Suprapubic skin (tissue), 4 donors: Measurements from ENCODE around the gene ZNF778. TPM values are rescaled to one million over a fixed set of nuclear protein-coding genes. Genes with fewer than 3 reads are reported as not detected.

Source experiments
- DNase-seq, 2 donors: peaks; one replicate each; pipeline ENCODE4 v3.0.0-alpha.2; 2019; ENCODE audit warnings: low spot score in 2 of 2
- H3K27ac ChIP-seq: fragments of 200-600 bp; sonication (generic); one replicate; pipeline ENCODE4 v1.5.1; 2019
- H3K27me3 ChIP-seq: fragments of 200-600 bp; sonication (generic); one replicate; pipeline ENCODE4 v1.5.1; 2019
- H3K36me3 ChIP-seq: fragments of 200-600 bp; sonication (generic); one replicate; pipeline ENCODE4 v1.5.1; 2019
- H3K4me1 ChIP-seq: fragments of 200-600 bp; sonication (generic); one replicate; pipeline ENCODE4 v1.5.1; 2019
- H3K4me3 ChIP-seq: fragments of 200-600 bp; sonication (generic); one replicate; pipeline ENCODE4 v1.5.1; 2019; ENCODE audit warnings: mild to moderate bottlenecking
- H3K9me3 ChIP-seq: fragments of 200-600 bp; sonication (generic); one replicate; pipeline ENCODE4 v1.5.1; 2019
- CTCF ChIP-seq, 2 donors: fragments of 200-600 bp in 1 of 2; fragments of 450-650 bp in 1 of 2; sonication (generic) in 1 of 2; IDR thresholded peaks; one replicate each; pipeline ENCODE4 v1.5.1; 2016 to 2019; ENCODE audit warnings: antibody characterized with exemption in 2 of 2, mild to moderate bottlenecking in 1 of 2, moderate library complexity in 1 of 2
- EP300 ChIP-seq: sonication (generic); formaldehyde crosslinking; IDR thresholded peaks from one replicate; pipeline ENCODE4 v1.6.1; 2017; ENCODE audit warnings: antibody characterized with exemption
- POLR2A ChIP-seq, 2 donors: fragments of 450-650 bp; IDR thresholded peaks; one replicate each; pipeline ENCODE4 v1.6.1; 2017; ENCODE audit warnings: antibody characterized with exemption in 2 of 2, mild to moderate bottlenecking in 2 of 2, moderate library complexity in 2 of 2
- POLR2AphosphoS5 ChIP-seq, 3 donors: sonication (generic); formaldehyde crosslinking; IDR thresholded peaks; one replicate each; pipeline ENCODE4 v1.6.1; 2017; ENCODE audit warnings: antibody characterized with exemption in 3 of 3
- WGBS: methylation state at CpG from one replicate; pipeline ENCODE4 v1.1.5; 2018; 5-methylcytosine and 5-hydroxymethylcytosine counted together
- total RNA-seq, 4 donors: library from RNA; depleted of rRNA; stranded (reverse); fragments of >200 nt; gene quantifications; one replicate each; pipeline ENCODE4 v1.1.0, GENCODE V29; 2016

Gene ZNF778
- total RNA-seq, result 10 to 100 TPM; 22.0 to 69.6 (median 26.0) TPM

DNA sequence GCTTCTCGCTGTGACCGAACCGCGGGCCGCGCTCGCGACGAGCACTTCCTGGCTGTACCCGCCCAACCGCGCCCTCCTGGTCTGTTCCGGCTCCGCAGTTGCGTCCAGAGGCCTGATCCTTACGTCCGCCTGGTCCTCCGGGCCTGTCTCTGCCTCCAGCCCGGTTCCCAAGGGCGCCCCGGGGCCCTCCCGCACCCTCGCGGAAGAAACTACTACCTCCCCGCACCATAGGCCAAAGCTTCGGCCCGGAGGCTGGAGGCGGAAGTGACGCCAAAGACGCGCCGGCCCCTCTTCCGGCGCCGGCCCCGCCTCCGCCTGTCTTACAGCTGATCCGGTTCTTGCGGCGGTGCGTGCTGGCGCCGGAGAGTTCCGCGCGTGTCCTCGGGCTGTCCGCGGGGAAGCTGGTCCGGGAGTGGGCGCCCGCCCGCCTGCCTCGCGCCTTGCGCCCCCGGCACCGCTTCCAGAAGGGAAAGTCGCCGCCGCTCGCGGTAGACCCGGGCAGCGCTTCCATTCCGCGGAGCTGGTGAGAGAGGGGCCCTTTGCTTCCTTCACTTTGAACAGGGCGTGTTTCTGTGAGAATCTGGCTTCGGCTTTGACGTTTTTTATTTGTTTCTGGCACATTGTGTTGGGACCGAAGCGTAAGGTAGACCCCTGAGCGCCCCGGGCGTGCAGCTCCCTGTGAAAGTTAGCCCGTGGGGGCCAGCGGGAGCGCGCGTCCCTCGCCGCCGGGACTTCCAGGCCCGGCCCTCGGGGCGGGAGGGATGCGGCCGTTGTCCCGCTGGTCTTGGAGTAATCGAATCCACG lies at the start of gene ZNF778:
TSS of gene ZNF778 (plus strand) at position 316 of the 804 bp plus-strand sequence. CDS start 3,425 bp downstream, outside the sequence.
- Histone ChIP-seq H3K4me3 (peak within 1 kb of the TSS; percentile 93), H3K4me1 (peaks cover 31% of the 10 kb centered on the region), H3K27me3 (no peaks in the 10 kb centered on the region), H3K27ac (peak within 1 kb of the TSS; percentile 95), H3K9me3 (no peaks in the 10 kb centered on the region), H3K36me3 (peaks cover 21% of the 10 kb centered on the region)
- TF ChIP-seq POLR2AphosphoS5 (IDR thresholded peaks at IDR 0.05) (peak in 2 of 3 donors; percentile 42 to 77), CTCF (IDR thresholded peaks at IDR 0.05) (no peak), POLR2A (IDR thresholded peaks at IDR 0.05) (peak in 1 of 2 donors; percentile 81)
- peak; percentile 89 to 91 for DNase-seq
- WGBS, result 1% methylated on average over 89 of the region's 91 CpGs

DNA sequence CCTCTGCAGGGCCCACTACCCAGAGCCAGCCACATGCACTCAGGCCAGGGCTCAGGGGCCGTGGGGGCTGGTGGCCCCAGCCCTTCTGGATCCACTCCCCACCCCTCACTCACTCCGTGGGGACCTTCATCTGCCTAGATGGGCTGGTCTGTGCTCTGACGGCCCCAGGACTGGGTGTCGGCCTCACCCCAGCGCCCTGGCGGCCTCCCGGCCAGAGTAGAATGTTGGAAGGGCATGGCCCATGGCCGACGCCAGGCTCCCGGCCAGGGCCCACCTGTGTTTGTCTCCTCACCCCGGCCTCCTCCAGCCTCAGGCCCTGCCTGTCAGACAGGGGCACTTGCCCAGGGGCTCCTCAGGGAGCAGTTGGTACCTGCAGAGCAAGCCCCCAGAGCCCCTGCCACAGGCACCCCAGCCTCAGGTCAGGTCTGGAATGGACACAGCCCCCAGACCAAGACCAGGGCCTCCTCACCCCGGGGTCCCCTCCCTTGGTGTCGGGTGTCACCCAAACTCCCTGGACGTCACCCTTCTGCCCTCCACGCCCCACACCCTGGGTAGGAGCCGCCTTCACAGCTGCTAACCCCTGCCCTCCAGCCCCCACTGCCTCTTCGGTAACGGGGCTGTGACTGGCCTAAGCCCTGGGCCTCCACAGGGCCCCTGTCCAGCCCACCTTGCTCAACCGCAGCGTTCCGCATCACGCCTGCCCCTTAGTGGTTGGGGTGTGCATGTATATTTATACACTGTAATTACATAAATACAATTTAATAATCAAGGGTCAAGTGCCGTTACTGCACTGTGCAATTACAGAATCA lies 48.9 kb upstream of the ZNF778 start:
- Histone ChIP-seq H3K4me3 (no peak overlapping the region), H3K9me3 (no peaks in the 10 kb centered on the region), H3K27me3 (peaks cover 60% of the 10 kb centered on the region), H3K27ac (no peak overlapping the region), H3K4me1 (peaks cover 27% of the 10 kb centered on the region), H3K36me3 (no peaks in the 10 kb centered on the region)
- TF ChIP-seq POLR2A (IDR thresholded peaks at IDR 0.05) (no peak), POLR2AphosphoS5 (IDR thresholded peaks at IDR 0.05) (no peak), CTCF (IDR thresholded peaks at IDR 0.05) (no peak), EP300 (no peak)
- 44% methylated on average over 8 of the region's 23 CpGs for WGBS
- DNase-seq, result no peak

GRCh38 chr16:89169778-89170177 lies 47.7 kb upstream of the ZNF778 start:
- 79% methylated on average over 5 of the region's 14 CpGs for WGBS
- Histone ChIP-seq H3K27me3 (peaks cover 60% of the 10 kb centered on the region), H3K36me3 (no peaks in the 10 kb centered on the region), H3K27ac (no peak overlapping the region), H3K9me3 (no peaks in the 10 kb centered on the region), H3K4me3 (no peak overlapping the region), H3K4me1 (peaks cover 27% of the 10 kb centered on the region)
- DNase-seq, result no peak
- TF ChIP-seq CTCF (IDR thresholded peaks at IDR 0.05) (no peak), POLR2A (IDR thresholded peaks at IDR 0.05) (no peak), POLR2AphosphoS5 (IDR thresholded peaks at IDR 0.05) (no peak), EP300 (no peak)

DNA sequence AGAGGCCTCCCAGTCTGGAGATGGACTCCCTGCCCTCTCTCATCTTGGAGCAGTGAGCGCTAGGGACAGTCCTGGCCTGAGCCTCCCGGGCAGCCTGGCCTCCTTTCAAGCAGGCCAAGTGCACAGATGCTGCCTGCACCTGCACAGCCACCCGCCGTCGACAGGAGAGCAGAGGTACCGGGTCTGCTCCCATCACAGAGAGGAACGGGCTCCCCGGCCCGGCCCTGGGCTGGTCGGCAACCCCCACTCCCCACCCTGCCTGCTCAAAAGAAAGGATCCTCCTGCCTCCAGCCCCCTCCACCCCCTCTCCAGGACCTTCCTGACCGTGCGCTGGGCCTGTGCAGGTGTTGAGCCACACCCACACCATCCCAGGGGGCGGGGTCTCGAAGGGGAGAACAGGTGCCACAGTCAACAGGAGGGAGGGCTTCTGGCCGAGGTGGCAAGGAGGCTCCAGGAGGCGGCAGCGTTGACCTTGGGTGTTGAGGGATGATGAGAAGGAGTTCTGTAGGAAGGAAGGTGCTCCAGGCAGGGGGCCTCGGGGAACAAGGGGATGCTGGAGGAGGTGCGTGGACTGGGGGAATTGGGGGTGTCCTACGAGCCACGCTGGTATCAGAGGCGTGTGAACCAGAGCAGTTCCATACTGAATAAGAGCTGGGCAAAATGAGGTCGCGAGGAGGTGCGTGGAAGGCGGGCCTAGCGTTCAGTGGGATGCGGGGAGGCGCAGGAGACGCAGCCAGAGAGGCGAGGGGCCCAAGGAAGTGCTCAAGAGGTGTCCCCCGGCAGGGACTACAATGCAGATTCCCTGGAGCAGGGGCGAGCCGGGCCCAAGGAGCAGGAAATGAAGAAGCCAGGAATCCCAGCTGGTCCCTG lies 46.9 kb upstream of the ZNF778 start:
- DNase-seq, result no peak
- Histone ChIP-seq H3K36me3 (no peaks in the 10 kb centered on the region), H3K27me3 (peaks cover 56% of the 10 kb centered on the region), H3K4me3 (peak overlapping the region; percentile 26), H3K4me1 (peaks cover 27% of the 10 kb centered on the region), H3K27ac (no peak overlapping the region), H3K9me3 (no peaks in the 10 kb centered on the region)
- 17% methylated on average over 28 of the region's 34 CpGs for WGBS
- no peak for TF ChIP-seq EP300
- TF ChIP-seq POLR2A (IDR thresholded peaks at IDR 0.05), result no peak
- no peak for TF ChIP-seq CTCF (IDR thresholded peaks at IDR 0.05)
- TF ChIP-seq POLR2AphosphoS5 (IDR thresholded peaks at IDR 0.05), result no peak
